GM12891 (cell line): ENCODE results near the gene SCART1.

Experiments used
- PAX5 ChIP-seq: IDR thresholded peaks from 2 replicates; pipeline ENCODE4 v1.6.1; 2011; ENCODE audit warnings: low read length, moderate library complexity, mild to moderate bottlenecking; ENCODE audit not compliant: insufficient read depth, severe bottlenecking
- POLR2A ChIP-seq: IDR thresholded peaks from 2 replicates; pipeline ENCODE4 v1.6.1; 2011; ENCODE audit warnings: low read depth, low read length, control low read depth
- POLR2AphosphoS5 ChIP-seq: IDR thresholded peaks from 2 replicates; pipeline ENCODE4 v1.6.1; 2011; ENCODE audit warnings: low read depth, low read length, control low read depth
- SPI1 ChIP-seq: IDR thresholded peaks from 2 replicates; pipeline ENCODE4 v1.6.1; 2011; ENCODE audit warnings: low read depth, low read length, control low read depth
- TAF1 ChIP-seq: IDR thresholded peaks from 2 replicates; pipeline ENCODE4 v1.6.1; 2011; ENCODE audit warnings: low read depth, low read length, control low read depth

DNA sequence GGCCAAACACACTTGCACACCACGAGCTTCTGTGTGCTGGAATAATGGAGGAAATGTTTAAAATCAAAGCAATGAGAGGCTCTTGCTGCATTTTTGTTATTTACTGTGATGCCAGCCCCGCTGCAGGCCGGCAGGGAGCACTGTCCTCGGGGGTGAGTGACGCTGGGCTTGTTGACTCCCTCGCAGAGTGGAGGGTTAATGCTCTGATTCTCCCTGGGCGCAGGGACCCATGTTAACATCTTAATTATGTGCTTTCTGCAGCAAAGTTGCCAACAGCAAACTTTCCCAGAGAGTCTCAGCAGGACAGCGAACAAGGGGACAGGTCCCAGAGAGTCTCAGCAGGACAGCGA is 22.9 kb downstream of the SCART1 start:
- TF ChIP-seq POLR2A, result no peak
- TF ChIP-seq POLR2AphosphoS5, result no peak
- no peak for TF ChIP-seq TAF1
- no peak for TF ChIP-seq PAX5
- no peak for TF ChIP-seq SPI1
